GM18873 (cell line): ENCODE data around the gene EFHC1.

Experiments
- ATAC-seq: cut with Tn5 transposase; IDR thresholded peaks from one replicate; pipeline ENCODE4 v1.9.1; 2021; ENCODE audit warnings: mild to moderate bottlenecking, moderate library complexity, moderate number of reproducible peaks; ENCODE audit not compliant: unreplicated experiment, low FRiP score

Gene EFHC1

GRCh38 chr6:52549428-52549827 lies 129.3 kb downstream of the EFHC1 start:
- ATAC-seq: no peak

- ATAC-seq: no peak
These were observed 130.0 kb downstream of the EFHC1 start for GRCh38 chr6:52550014-52550575.

- ATAC-seq: no peak
These were observed 130.7 kb downstream of the EFHC1 start for GRCh38 chr6:52550870-52551269.

- ATAC-seq: no peak
These were observed 131.5 kb downstream of the EFHC1 start for GRCh38 chr6:52551483-52552277.

GRCh38 chr6:52552278-52552643 lies 132.1 kb downstream of the EFHC1 start:
- ATAC-seq: peak; percentile 97

- ATAC-seq: no peak
These were observed 133.0 kb downstream of the EFHC1 start for GRCh38 chr6:52553158-52553557.

- ATAC-seq: no peak
These were observed 133.6 kb downstream of the EFHC1 start for GRCh38 chr6:52553719-52554118.

GRCh38 chr6:52554684-52555280 lies 134.6 kb downstream of the EFHC1 start:
- no peak for ATAC-seq

GRCh38 chr6:52555518-52556233 lies 135.5 kb downstream of the EFHC1 start:
- ATAC-seq: no peak

- ATAC-seq: no peak
These were observed 137.5 kb downstream of the EFHC1 start for GRCh38 chr6:52557389-52558265.

- ATAC-seq: no peak
These were observed 138.3 kb downstream of the EFHC1 start for GRCh38 chr6:52558266-52559000.

- ATAC-seq: no peak
These were observed 140.3 kb downstream of the EFHC1 start for GRCh38 chr6:52560462-52560861.

GRCh38 chr6:52562911-52563310 lies 142.8 kb downstream of the EFHC1 start:
- ATAC-seq: no peak

- no peak for ATAC-seq
These were observed 144.7 kb downstream of the EFHC1 start for GRCh38 chr6:52564856-52565255.

GRCh38 chr6:52566201-52566600 lies 146.1 kb downstream of the EFHC1 start:
- ATAC-seq: peak; percentile 89

GRCh38 chr6:52566853-52567279 lies 146.7 kb downstream of the EFHC1 start:
- ATAC-seq: no peak

- ATAC-seq: no peak
These were observed 148.2 kb downstream of the EFHC1 start for GRCh38 chr6:52568320-52568719.

GRCh38 chr6:52570291-52570700 lies 150.2 kb downstream of the EFHC1 start:
- ATAC-seq: no peak

GRCh38 chr6:52571099-52571755 lies 151.1 kb downstream of the EFHC1 start:
- ATAC-seq: no peak
